UCSD-AML1 (cell line): ENCODE measurements around the gene RTN4.

Experiments used
- DNase-seq: peaks from one replicate; lab custom pipeline; 2025; ENCODE audit not compliant: unreplicated experiment; lab: John Stamatoyannopoulos, UW

The RTN4 gene

DNA sequence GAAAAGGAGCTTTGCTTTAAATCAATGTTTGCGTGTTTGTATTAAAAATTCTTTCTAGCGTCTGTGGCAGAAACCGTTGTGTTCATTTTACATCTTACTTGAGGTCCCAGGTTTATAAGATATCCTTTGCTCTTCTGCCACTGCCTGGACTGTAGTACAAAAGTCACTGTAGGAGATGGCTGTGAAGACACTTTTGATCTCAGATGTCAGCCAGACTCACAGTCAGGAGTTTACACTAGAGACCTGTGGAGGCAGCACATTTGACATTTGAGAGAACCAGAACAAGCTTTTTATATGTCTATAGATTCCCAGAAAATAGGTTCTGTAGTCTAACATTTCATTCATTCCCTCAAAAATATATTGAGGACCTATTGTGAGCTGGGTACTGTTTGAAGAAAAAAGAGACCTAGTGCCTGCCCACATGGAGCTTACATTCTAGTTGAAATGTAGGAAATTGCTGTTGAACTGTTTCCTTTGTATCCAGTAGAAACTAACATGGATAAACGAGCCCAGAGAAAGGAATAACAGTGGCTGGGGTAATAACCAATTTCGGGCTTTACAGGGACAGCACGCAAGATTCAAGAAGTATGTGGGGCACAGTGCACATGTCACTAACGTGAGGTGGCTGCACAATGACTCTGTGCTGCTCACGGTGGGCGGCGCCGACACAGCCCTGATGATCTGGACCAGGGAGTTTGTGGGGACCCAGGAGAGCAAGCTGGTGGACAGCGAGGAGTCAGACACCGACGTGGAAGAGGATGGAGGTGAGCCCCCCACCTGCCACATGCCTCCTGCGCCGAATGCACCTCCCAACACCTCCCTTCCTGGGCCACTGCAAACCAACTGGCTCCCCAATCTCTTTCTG is 122.3 kb downstream of the RTN4 start:
- no peak for DNase-seq

DNA sequence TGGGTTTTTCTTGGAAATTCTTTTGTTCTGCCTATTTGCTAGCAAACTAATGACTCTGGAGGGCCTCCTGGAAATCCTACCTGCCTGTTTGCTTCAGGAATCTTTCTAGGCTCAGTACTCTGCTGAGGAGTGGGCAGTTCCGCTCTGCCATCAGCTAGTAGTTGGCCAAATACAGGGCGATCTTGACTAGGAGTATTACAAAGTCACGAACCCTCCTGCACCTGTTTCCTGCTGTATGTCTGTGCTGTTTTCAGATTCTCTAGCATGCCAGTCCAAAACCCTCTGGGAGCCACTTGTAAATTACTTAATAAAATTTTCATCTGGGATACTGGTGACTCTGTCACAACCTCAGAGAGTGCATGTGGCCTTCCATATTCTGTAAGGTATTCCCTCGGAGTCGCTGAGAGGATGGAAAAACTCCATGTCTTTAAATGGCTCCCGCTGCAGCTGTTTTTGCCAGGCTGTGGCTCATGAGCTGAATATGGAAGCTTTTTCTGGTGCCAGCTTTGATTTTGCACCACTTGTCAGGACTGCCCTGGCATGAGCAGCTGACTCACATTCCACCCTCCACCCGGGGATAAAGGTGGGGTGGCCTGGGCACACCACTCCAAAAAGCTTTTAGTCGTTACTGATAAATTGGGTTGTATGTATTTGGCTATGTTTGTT is 123.0 kb downstream of the RTN4 start:
- no peak for DNase-seq

DNA sequence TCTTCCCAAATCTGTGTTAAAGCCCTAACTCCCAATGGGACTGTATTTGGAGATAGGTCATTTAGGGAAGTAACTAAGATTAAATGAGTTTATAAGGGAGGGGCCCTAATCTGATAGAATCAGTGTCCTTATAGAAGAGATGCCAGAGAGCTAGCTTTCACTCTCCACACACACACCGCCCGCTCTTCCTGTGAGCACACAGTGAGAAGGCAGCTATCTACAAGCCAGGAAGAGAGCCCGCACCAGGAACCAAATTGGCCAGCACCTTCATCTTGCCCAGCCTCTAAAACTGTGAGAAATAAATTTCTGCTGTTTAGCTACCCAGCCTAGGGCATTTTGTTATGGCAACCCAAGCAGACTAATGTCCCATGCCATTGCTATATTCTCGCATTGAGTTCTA is 125.2 kb downstream of the RTN4 start:
- DNase-seq: no peak

DNA sequence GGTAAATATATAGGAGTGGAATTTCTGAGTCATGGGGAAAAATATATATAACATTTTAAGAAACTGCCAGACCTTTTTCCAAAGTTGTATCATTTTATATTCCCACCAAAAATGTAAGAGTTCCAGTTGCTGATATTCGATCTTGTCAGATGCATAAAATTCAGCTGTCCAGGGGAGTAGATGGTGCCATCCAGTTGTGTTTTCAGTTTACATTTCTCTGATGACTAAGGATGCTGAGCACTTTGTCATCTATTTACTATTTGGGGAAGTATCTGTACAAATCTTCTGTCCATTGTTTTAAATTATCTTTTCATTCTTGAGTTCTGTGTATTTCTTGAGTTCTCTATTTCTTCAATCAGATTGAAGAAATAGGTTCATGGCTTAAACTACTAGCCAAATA is 126.1 kb downstream of the RTN4 start:
- no peak for DNase-seq
